GM19351 (cell line): Measurements from ENCODE around the gene CNOT6.

Experiments used
- ATAC-seq: cut with Tn5 transposase; IDR thresholded peaks from one replicate; pipeline ENCODE4 v1.9.1; 2021; ENCODE audit warnings: mild to moderate bottlenecking, moderate library complexity; ENCODE audit not compliant: unreplicated experiment

The CNOT6 gene

GRCh38 chr5:180558232-180558631 lies 64.1 kb downstream of the CNOT6 start:
- ATAC-seq: no peak

GRCh38 chr5:180563994-180564393 lies 69.8 kb downstream of the CNOT6 start:
- no peak for ATAC-seq

GRCh38 chr5:180568914-180569313 lies 74.7 kb downstream of the CNOT6 start:
- no peak for ATAC-seq

GRCh38 chr5:180575571-180575970 lies 81.4 kb downstream of the CNOT6 start:
- ATAC-seq: no peak

- ATAC-seq: no peak
Observed at GRCh38 chr5:180580681-180581080, 86.5 kb downstream of the CNOT6 start.

GRCh38 chr5:180583738-180584137 lies 89.6 kb downstream of the CNOT6 start:
- no peak for ATAC-seq

GRCh38 chr5:180586204-180586603 lies 92.0 kb downstream of the CNOT6 start:
- no peak for ATAC-seq

- no peak for ATAC-seq
Observed at GRCh38 chr5:180586870-180587269, 92.7 kb downstream of the CNOT6 start.

GRCh38 chr5:180589771-180590542 lies 95.8 kb downstream of the CNOT6 start:
- no peak for ATAC-seq

GRCh38 chr5:180590543-180591310 lies 96.5 kb downstream of the CNOT6 start:
- ATAC-seq: no peak

GRCh38 chr5:180591311-180591887 lies 97.2 kb downstream of the CNOT6 start, which contains the start of gene SCGB3A1:
TSS of gene SCGB3A1 (minus strand) at chr5:180591499. CDS start at chr5:180591462, 37 bp downstream.
- no peak for ATAC-seq

- ATAC-seq: no peak
Observed at GRCh38 chr5:180592176-180592575, 98.0 kb downstream of the CNOT6 start.

- ATAC-seq: no peak
Observed at GRCh38 chr5:180593446-180594206, 99.4 kb downstream of the CNOT6 start.

GRCh38 chr5:180594311-180595045 lies 100.3 kb downstream of the CNOT6 start:
- no peak for ATAC-seq

- ATAC-seq: no peak
Observed at GRCh38 chr5:180595046-180595379, 100.8 kb downstream of the CNOT6 start.

GRCh38 chr5:180595381-180596114 lies 101.4 kb downstream of the CNOT6 start:
- ATAC-seq: no peak

GRCh38 chr5:180596115-180596667 lies 102.0 kb downstream of the CNOT6 start:
- no peak for ATAC-seq

- ATAC-seq: no peak
Observed at GRCh38 chr5:180596668-180597231, 102.6 kb downstream of the CNOT6 start.

GRCh38 chr5:180598316-180598701 lies 104.1 kb downstream of the CNOT6 start:
- ATAC-seq: no peak
